Measurements from ENCODE around the gene SGO2. TPM values are rescaled to one million over a fixed set of nuclear protein-coding genes. Genes with fewer than 3 reads are reported as not detected.
"Not testable (repeated sequence)": the region's sequence is repeated elsewhere in the genome, so short reads cannot be mapped to it uniquely, and the experiment has no call there.

Gene SGO2
- total RNA-seq, 1 donor from 2014 or later = 4.8 TPM

DNA sequence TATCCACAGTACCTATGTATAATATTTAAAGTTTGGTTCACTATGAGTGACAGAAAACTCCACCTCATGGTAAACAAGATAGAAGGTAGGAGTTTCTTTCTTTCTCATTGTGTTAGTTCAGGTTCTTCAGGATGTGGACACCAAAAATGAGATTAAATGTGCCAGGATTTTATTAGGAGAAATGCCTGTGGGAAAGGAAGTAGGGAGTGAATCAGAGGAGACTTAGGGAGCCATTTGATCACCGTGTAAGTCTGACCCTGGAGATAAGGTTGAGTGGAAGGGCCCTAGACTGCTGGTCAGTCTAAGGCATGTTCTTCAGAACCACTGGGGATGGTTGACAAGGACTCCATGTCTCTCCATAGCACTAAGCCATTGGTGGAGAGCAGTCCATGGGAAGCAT lies 67.9 kb downstream of the SGO2 start:
- no peak for DNase-seq

DNA sequence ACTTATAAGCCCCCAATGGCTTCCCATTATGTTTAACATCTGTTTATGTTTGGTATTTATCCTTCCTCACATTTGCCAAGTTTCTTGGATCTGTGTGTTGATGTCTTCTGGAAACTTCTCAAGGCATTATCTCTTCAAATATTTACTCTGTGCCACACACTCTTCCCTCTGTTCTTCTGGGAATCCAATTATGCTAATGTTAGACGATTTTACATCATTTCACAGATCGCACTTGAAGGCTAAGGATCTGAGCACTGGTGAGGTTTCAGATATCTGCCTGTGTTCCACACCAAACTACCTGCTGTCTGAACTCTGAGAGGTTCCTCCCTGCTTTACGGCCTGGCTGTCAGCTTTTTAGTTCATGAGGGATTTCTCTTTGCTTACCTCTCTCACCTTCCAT lies 69.9 kb downstream of the SGO2 start:
- DNase-seq = no peak

DNA sequence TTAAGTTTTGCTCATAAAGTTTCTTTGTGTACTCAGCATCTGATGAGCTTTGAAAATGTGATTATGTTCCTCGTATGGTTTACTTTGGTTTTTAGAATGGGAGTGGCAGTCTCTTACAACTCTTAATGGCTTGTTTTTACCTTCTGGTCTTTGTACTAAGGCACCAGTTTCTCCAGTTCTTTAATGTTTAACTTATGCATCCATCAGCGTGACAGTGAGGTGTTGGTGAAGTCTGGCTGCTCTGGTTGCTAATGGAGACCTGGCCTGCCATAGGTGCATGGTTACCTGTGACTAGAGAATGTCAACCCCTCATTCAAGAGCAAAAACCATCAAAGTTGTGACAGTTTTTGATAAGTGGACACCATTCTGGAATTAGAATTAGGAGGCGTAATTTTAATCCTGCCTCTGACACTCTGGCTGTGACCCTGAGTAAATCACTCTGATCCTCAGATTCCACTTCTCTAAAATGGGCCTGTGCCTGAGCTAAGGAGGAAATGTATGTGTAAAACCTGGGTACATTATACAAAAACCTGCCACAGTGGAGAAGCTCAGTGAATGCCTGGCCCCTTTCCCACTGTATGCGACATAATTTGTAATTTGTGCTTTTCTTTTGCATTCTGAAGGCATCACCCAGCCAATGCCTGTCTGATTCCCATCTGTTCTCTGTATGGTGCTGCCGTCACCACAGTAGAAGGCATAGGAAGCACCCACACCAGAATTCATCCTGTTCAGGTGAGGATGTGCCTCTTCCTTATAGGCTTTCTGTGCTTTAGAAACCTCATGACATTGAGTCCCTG lies 71.0 kb downstream of the SGO2 start:
- no peak for DNase-seq

DNA sequence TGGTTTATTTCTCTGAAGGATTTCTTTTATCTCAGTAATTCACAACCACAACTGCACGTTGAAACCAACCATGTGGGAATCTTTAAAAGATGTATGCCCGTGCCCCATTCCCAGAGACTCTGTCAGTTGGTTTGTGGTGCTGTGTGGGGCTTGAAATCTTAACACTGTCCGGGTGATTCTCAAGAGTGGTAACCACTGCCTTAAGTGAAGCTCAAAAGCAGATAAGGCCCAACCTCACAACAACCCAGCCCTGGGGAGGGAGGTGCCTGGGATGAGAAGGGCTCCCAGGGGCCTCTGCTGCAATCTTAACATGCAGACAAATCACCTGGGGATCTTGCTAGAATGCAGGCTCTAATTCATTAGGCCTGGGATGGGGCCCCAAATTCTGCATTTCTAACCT lies 73.2 kb downstream of the SGO2 start:
- no peak for DNase-seq

DNA sequence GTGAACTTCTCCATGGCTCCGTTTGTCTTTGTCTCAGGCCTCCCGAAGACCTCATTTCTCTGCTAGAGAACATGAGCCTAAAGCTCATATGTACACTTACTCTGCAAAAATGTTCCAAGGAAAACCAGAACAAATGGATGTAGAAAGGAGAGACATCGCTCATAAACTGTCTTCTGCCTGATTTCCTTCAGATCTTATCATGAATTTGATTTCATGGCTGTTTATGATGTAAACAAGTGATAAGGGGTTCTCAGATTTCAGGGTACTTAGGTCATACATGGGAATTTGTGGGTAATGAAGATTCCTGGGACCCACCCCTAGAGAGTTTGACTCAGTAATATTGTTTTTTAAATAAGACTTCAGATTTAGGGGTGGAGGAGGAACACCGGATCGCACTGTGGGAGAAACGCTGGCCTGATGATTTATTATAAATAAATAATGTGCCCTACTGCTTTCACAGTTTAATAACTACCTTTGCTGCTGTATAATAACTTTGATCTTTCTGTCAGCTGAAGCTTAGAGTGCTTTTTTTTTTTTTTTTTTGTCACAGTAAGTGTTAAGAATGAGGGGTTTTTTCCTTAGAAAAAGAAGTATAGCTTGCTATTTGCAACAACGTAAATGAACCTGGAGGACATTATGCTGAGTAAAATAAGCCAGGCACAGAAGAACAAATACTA lies 74.7 kb downstream of the SGO2 start:
- no peak for DNase-seq

DNA sequence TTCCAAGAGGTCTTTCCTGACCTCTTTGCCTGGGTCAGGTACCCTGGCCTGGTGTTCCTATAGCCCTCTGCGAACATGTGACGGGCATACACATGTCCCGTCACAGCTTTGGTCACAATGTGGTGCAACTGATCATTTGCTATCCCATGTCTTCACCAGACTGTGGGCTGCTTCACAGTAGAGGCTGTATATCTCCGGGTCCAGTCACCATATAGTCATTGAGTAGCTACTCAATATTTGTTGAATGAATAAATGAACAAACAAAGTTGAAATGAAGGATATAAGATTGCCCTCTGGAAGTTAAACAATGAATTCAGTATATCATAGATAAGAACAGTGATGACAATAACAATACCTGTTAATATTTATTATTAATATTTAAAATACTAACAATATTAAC lies 76.6 kb downstream of the SGO2 start:
- DNase-seq = no peak

DNA sequence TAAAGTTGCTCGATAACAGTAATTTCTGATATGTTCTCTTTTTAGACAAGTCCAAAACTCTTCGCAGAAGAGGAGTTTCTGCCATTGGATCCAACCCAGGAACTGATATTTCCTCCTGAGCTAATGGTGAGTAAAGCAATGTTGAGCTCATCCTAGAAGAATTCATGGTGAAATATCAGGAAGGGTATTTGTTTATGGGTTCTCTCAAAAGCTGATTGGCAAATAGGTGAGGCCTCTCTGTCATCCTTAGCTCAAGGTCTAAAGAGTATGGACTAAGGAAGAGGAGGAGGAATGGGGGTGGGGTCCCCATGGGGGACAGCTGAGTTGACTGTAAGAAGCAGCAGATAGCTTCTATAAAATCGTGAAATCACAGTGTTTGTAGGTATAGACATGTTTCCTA lies 78.0 kb downstream of the SGO2 start:
- DNase-seq = no peak

DNA sequence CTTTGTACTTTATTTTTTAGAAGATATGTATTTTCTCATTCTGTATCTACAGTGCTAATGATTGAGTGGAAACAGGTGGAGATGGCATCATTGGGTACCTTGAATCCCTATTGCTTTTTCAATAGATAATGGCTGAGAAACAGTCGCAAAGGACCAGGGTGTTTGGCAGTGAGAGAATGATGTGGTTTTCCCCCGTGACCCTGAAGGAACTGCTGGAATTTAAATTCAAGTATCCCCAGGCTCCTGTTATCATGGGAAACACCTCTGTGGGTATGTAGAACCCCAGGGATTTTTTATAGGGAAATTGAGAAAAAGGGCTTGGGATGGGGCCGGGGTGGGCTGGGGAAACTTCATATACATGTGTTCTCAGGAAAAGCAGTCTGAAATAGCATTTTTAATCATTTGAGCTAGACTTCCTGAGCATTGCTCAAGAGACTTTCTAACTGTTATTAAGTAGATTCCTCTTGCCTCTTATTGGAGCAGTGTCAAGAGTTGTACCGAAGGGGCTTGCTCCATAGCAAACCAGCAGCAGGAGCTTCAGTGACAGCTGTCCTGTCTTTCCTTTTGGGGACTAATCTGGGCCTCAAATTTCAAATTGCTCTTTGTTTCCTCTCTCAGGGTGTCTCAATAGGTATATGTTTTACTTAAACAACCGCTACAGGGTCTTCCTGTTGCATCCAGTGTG lies 78.7 kb downstream of the SGO2 start:
- no peak for DNase-seq

DNA sequence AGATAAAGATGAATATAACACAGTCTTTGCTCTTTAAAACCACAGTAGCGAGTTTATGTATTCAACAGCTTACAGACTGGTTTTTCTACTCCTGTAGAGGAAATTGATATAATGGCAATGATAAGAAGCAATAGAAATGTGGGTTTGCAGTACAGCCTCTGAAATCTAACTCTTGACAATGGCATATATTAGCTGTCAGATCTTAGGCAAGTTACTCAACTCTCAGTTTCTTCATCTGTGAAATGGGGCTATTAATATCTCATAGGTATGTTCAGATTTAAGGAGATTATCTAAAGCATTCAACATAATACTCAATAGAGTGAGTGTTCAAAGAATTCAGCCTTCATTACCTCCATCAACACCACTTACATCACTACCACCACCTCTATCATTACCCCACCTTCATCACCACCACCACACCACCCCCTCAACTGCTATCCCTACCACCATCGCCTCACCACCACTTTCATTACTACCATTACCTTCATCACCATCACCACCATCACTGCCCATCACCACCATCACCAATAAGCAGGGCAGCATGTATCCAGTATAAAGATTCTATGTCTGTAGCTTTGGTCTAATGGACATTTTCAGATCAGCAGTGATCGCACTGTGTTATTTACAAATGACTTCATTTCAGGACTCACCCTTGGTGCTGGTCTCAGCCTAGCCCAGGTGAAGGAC lies 82.5 kb downstream of the SGO2 start:
- no peak for DNase-seq

DNA sequence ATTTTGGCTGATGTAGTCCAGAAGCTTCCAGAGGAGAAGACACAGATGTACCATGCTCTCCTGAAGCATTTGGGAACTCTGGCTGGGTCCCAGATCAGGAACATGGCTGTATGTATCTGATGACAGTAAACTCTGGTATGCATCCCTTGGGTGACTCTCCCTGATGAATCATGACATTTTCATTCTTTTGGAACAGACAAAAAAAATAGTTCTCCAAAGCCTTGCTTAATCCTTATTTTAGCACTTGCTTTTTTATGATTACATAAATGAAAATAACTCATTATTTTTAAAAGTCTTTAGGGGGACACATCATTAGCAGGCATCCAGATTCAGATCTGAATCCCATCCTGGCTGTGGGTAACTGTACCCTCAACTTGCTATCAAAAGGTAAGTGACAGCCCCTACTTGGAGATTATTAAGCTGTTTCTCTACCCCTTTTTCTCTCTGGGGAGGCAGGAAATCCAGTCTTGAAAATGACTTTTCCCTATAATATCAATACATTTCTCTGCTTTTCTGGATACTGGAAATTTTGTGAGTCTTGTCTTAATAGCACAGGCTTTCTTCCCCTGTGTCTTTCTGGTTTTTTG lies 83.1 kb downstream of the SGO2 start:
- no peak for DNase-seq

DNA sequence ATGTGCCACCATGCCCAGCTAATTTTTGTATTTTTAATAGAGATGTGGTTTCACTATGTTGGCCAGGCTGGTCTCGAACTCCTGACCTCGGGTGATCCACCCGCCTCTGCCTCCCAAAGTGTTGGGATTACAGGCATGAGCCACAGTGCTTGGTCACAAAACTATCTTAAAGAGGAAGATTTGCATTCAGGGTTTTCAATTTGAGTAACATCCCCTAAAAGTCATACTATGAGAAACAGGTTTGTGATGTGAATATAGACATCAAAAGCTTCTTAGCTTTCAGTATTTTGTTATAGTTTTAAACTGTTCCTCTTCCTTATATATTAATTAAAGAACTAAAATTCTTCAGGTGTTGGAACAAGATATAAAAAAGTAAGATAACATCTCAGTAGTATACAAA lies 84.2 kb downstream of the SGO2 start:
- DNase-seq = not testable (repeated sequence)

DNA sequence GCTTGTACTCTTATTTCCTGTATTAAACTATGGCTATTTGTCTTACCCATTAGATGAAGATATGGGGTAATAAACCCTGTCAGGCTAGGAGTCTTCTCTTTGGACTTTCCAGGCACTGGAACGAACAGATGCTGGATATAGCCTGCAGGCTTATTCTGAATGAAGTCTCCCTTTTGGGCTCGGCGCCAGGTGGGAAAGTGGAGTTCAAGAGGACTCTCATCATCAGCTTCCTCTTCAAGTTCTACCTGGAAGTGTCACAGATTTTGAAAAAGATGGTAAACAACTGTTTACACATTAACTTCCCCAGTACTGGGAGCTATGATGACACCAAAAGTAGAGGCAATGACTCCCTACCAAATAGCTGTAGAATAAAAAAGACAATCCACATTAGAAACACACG lies 87.7 kb downstream of the SGO2 start:
- DNase-seq = no peak

DNA sequence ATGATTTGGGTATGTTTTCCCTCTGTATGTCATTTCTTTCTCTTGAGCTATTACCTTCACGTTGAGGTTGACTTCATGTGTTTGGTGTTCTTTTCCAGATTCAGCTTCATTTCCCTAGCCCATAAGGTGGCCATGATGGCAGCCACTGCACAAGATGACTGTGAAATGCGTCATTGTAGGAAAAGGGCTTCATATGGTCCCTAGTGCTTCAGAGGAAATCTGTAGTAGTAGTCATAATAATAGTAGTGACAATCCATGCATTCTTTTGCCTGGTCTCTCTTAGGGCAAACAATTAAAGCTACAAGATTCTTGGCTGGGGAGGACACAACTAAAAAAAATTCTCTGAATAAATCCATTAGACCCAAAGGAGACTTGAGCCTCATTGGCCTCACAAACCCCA lies 88.2 kb downstream of the SGO2 start:
- DNase-seq = no peak

DNA sequence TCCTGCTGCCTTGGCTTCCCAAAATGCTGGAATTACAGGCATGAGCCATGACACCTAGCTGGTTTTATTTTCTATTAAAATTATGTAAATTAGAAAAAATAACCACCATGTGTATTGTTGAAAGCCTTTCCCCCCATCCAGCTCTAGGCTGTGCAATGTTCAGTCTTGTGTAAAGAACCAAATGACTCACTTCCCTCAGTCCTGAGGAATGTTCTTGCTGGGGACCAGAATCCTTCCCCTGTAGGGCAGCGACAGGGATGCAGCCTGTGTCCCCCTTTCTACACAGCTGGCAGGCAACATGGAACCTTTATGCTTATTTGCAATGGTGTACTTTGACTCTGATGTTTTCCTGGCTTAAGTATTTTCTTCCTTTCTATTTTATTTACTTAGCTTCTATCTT lies 89.2 kb downstream of the SGO2 start:
- no peak for DNase-seq

DNA sequence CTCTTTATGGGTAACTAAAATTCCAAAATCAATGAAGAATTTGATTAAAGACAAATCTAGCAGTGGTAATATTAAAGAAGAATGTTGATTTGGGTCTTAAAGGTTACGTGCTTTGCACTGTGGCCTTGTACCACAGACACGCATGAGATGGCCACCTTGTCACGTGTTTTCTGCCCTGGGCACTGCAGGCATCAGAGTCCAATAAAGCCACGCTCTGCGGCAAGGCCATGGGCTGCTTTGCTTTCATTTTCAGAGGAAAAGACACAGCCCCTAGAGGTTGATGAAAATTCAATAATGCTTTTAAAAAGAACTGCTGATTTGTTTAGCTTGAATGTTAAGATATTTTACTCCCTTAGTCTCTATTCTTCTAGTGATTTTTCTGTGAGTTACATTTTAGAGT lies 90.2 kb downstream of the SGO2 start:
- peak; percentile 4 for DNase-seq

DNA sequence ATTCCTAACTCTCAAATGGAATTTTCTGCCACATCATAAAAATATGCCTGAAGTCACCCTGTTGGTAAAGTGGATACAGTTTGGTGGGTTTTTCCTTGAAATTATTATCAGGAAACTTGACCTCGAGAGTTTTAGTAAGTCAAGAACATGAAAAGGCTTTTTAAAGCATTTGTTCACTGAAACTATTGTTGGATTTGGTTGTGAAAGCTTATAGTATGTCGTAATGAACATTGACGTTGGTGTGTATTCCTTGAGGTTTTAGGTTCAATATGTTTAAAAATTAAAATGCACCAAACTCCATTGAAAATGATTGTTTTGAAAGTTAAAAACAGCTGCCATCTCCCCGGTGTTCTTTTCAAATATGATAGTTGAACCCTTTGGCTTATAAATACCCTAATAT lies 90.6 kb downstream of the SGO2 start:
- no peak for DNase-seq

DNA sequence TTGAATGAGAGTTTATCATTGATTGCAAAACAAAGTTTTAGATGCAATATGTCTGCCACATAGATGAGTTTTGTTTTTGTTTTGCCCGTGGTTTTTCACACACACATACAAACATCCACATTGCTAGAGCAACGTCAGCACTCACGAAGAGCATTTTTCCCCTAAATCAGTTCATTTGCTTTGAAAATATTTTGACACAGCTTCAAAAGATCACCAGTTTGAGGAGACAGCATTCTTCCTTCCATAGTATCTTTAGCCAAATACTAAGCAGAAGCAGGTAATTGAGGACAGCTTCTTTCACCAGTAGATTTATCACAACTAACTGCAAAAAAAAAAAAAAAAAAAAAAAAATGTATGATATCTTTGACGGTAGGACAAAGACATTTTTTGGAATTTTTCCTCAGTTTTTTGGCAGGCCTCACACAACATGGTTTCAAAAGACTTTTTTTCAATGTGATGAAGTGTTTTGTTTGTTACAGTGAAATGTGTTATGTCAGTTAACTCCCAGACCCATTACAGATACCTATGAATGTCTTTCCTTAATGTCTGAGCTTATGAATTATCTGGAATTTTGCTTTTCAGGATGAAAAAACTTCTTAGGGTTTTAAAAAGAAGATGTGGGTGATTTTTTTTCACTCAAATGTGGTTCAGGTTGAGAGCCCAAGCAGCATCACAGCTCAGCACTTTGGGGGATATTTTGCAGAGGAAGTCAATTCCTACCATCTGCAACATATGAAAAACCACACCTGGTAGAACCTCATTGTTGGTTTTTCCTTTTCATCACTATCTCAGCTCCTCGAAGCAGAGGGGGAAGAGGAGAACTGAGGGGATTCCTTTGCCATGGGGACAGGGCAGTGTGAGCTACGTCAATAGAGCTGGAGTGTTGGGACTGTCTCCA lies 91.4 kb downstream of the SGO2 start:
- no peak for DNase-seq

DNA sequence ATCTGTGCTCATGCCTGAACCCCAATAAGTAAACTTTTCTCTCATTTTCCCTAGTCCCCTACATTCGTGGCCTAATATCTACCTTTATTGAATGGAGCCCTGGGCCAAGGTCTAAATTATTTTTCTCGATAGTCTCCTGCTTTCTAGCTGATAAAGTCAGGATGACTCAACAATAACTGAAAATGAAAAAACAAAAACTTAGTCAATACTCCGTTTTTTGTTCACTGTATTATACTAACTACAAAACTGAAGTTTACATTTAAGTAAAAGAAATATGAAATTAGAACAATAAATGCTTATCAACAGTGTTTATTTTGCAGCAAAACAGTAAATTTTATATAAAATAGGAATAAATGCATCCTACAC lies 92.0 kb downstream of the SGO2 start:
- DNase-seq = no peak

DNA sequence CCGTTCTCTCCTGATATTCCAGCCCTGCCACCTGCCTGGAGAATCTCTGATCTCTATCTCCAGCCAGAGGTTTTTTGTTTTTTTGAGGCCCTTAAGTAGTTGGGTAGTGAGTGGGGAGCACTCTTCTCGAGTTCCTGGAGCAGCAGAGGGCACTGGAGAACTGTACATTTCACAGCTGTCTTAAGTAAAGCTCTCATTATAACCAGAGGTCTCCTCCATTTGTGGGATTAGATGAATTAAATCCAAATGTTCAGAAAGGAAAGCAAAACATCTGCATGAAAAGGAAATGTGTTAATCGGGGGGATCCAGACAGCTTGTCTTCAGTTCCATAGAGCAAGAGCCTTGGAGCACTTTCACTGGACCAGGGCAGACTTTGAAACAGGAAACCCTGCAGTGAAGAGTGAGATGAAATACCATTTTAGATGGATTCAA lies 92.6 kb downstream of the SGO2 start:
- no peak for DNase-seq

DNA sequence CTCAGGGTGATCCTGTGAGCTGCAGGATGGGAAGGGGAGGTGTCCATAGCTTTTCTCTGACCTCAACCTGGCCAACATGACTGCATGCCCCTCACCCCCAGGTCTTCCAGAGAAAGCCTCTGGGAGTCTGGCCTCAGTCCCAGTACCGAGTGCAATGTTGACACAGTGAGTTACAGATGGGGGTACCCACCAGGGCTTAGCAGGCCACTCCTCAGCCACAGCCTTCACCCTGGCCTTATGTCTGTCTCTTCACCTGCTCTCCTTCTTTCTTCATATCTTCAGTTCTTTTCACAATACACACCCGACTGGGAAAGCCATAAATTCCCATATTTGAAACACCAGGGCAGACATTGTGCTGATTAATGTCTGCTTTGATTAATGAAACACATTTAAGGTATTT lies 93.3 kb downstream of the SGO2 start:
- no peak for DNase-seq

DNA sequence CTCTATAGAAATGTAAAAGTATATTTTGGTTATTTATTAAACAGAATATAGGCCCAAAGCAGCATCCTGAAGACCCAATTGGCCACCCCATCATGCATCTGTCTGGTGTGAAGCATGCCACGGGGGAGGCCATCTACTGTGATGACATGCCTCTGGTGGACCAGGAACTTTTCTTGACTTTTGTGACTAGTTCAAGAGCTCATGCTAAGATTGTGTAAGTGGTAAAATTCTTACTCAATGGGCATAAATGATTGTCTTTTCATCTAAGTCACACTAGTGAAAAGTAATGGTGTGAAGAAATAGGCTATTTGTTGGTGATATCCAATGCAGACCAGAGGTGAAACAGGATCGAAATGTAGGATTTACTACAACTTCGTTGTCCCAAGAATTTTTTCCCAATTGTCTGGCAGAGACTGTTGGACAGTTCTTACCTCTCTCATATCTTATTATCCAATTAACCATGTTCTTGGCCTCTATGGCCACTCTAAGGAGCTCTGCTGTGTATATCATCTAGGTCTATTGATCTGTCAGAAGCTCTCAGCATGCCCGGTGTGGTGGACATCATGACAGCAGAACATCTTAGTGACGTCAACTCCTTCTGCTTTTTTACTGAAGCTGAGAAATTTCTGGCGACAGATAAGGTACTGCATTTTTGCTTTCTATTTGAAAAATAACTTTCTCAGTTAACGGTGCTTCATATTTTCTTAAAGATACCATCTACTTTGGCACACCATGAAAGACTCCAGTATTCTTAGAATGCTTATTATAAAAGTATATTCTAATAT lies 94.8 kb downstream of the SGO2 start:
- no peak for DNase-seq
